HepG2 (cell line): ENCODE measurements around the gene MRPL39. TPM values are rescaled to one million over a fixed set of nuclear protein-coding genes. Genes with fewer than 3 reads are reported as not detected.
A peak's percentile ranks its signal among the peaks of the same experiment; 100 is the strongest.

ENCODE experiments used
- AHDC1 ChIP-seq: sonication (generic); formaldehyde crosslinking; IDR thresholded peaks from 2 replicates; pipeline ENCODE4 v1.5.1; 2020; ENCODE audit warnings: mild to moderate bottlenecking, missing genetic modification reagents, borderline replicate concordance
- ARID5B ChIP-seq: IDR thresholded peaks from 2 replicates; pipeline ENCODE4 v1.4.0; 2020; ENCODE audit warnings: mild to moderate bottlenecking, missing genetic modification reagents
- E2F2 ChIP-seq: sonication (generic); formaldehyde crosslinking; IDR thresholded peaks from 2 replicates; pipeline ENCODE4 v1.4.0; 2020; ENCODE audit warnings: missing genetic modification reagents, borderline replicate concordance
- FOXO1 ChIP-seq: sonication (generic); formaldehyde crosslinking; IDR thresholded peaks from 2 replicates; pipeline ENCODE4 v1.4.0; 2020; ENCODE audit warnings: missing genetic modification reagents
- GZF1 ChIP-seq: sonication (generic); formaldehyde crosslinking; IDR thresholded peaks from 2 replicates; pipeline ENCODE4 v1.5.1; 2020; ENCODE audit warnings: mild to moderate bottlenecking, missing genetic modification reagents
- KLF12 ChIP-seq: sonication (generic); formaldehyde crosslinking; IDR thresholded peaks from 2 replicates; pipeline ENCODE4 v1.4.0; 2020; ENCODE audit warnings: missing genetic modification reagents, borderline replicate concordance
- KMT2B ChIP-seq: IDR thresholded peaks from 2 replicates; pipeline ENCODE4 v1.6.1; 2016; ENCODE audit warnings: missing genetic modification reagents, missing compliant biosample characterization
- MED1 ChIP-seq: sonication (generic); formaldehyde crosslinking; IDR thresholded peaks from 2 replicates; pipeline ENCODE4 v1.4.0; 2020; ENCODE audit warnings: missing genetic modification reagents
- NCOA2 ChIP-seq: sonication (generic); formaldehyde crosslinking; IDR thresholded peaks from 2 replicates; pipeline ENCODE4 v1.8.0; 2022; ENCODE audit warnings: inconsistent platforms
- NR0B2 ChIP-seq: sonication (generic); formaldehyde crosslinking; IDR thresholded peaks from 2 replicates; pipeline ENCODE4 v1.4.0; 2020; ENCODE audit warnings: mild to moderate bottlenecking, missing genetic modification reagents
- RARA ChIP-seq: IDR thresholded peaks from 2 replicates; pipeline ENCODE4 v1.6.1; 2016; ENCODE audit warnings: missing genetic modification reagents, missing compliant biosample characterization
- TFE3 ChIP-seq: IDR thresholded peaks from 2 replicates; pipeline ENCODE4 v1.6.1; 2016
- TOE1 ChIP-seq: sonication (generic); formaldehyde crosslinking; IDR thresholded peaks from 2 replicates; pipeline ENCODE4 v1.4.0; 2020; ENCODE audit warnings: mild to moderate bottlenecking, missing genetic modification reagents
- ZIK1 ChIP-seq: sonication (generic); formaldehyde crosslinking; IDR thresholded peaks from 2 replicates; pipeline ENCODE4 v1.5.0; 2020; ENCODE audit warnings: mild to moderate bottlenecking, low read depth, missing genetic modification reagents, borderline replicate concordance
- ZMYM4 ChIP-seq: sonication (generic); formaldehyde crosslinking; IDR thresholded peaks from 2 replicates; pipeline ENCODE4 v1.8.1; 2023; ENCODE audit warnings: mild to moderate bottlenecking, missing genetic modification reagents
- ZNF33B ChIP-seq: sonication (generic); formaldehyde crosslinking; IDR thresholded peaks from 2 replicates; pipeline ENCODE4 v1.5.1; 2020; ENCODE audit warnings: mild to moderate bottlenecking, missing genetic modification reagents
- ZNF605 ChIP-seq: sonication (generic); formaldehyde crosslinking; IDR thresholded peaks from 2 replicates; pipeline ENCODE4 v1.8.0; 2022; ENCODE audit warnings: mild to moderate bottlenecking, missing genetic modification reagents
- ZNF788 ChIP-seq: sonication (generic); formaldehyde crosslinking; IDR thresholded peaks from 2 replicates; pipeline ENCODE4 v1.5.0; 2020; ENCODE audit warnings: mild to moderate bottlenecking, missing genetic modification reagents, borderline replicate concordance
- polyA plus RNA-seq, 8 experiments: library from polyadenylated mRNA; depleted of rRNA in 3 of 8; stranded (reverse) in 7 of 8; unstranded in 1 of 8; fragments of >200 nt; fragmentation: Illumina TruSeq in 4 of 8; extraction: Trizol in 4 of 8; gene quantifications; 2 replicates each; pipeline versions ENCODE4 v1.2.1 to v1.2.3, GENCODE V29; 2011 to 2016; ENCODE audit warnings: low read depth in 4 of 8, missing spikeins in 1 of 8, mixed read lengths in 1 of 8; ENCODE audit not compliant: insufficient read depth in 1 of 8
- total RNA-seq, 5 experiments: library from RNA; depleted of rRNA; stranded (reverse); fragments of >200 nt; fragmentation: Illumina TruSeq; extraction: Trizol; gene quantifications; 2 replicates each; pipeline ENCODE4 v1.2.3, GENCODE V29; 2016; ENCODE audit warnings: low read depth in 1 of 5

The MRPL39 gene
- total and polyA plus RNA-seq, 2 of the 13 experiments (the other 11 are each of a cell fraction or from before 2014, with no cell fraction given) = 29.1 to 91.2 TPM

- TF ChIP-seq AHDC1 (CRISPR knock-in tag) (peak; percentile 21; the same call in 1 of the 2 replicates), E2F2 (CRISPR knock-in tag) (no peak), ZNF605 (CRISPR knock-in tag) (no peak), MED1 (CRISPR knock-in tag) (no peak), ARID5B (peak; percentile 86), TFE3 (CRISPR knock-in tag) (no peak), RARA (CRISPR knock-in tag) (peak; percentile 59; the same call in 1 of the 2 replicates), KMT2B (CRISPR knock-in tag) (no peak), NCOA2 (CRISPR knock-in tag) (peak; percentile 34; the same call in 1 of the 2 replicates), GZF1 (CRISPR knock-in tag) (no peak), FOXO1 (CRISPR knock-in tag) (no peak; the same call in 1 of the 2 replicates), TOE1 (CRISPR knock-in tag) (no peak), ZMYM4 (CRISPR knock-in tag) (no peak), KLF12 (no peak), ZIK1 (CRISPR knock-in tag) (no peak), ZNF788 (CRISPR knock-in tag) (no peak), NR0B2 (CRISPR knock-in tag) (no peak), ZNF33B (CRISPR knock-in tag) (no peak)
Measured at GRCh38 chr21:25552856-25553255, 54.4 kb downstream of the MRPL39 start (continued).
